PFSK-1 (cell line): ENCODE results near the gene SHISAL2B.

Experiments used
- FOXP2 ChIP-seq: optimal IDR thresholded peaks from 2 replicates; pipeline ENCODE3; 2011; ENCODE audit warnings: borderline replicate concordance, control low read depth, inconsistent platforms; ENCODE audit not compliant: insufficient read depth; ENCODE audit errors: extremely low read length, extremely low read depth
- POLR2AphosphoS5 ChIP-seq: IDR thresholded peaks from 2 replicates; pipeline ENCODE4 v1.6.1; 2012; ENCODE audit warnings: low read depth, mild to moderate bottlenecking, control low read depth, low read length, moderate library complexity
- REST ChIP-seq, 2 experiments: IDR thresholded peaks; 2 replicates each; pipeline versions ENCODE4 v1.6.1 to v1.8.0; 2011 to 2012; ENCODE audit warnings: low read depth in 2 of 2, low read length in 2 of 2, control low read depth in 1 of 2, inconsistent platforms in 1 of 2, mild to moderate bottlenecking in 1 of 2, moderate library complexity in 1 of 2; ENCODE audit not compliant: insufficient read depth in 1 of 2
- SIN3A ChIP-seq: IDR thresholded peaks from 2 replicates; pipeline ENCODE4 v1.6.1; 2012; ENCODE audit warnings: mild to moderate bottlenecking, low read length, moderate library complexity, borderline replicate concordance; ENCODE audit not compliant: insufficient read depth
- TAF1 ChIP-seq: IDR thresholded peaks from 2 replicates; pipeline ENCODE4 v1.6.1; 2012; ENCODE audit warnings: low read length, control low read depth, borderline replicate concordance; ENCODE audit not compliant: insufficient read depth

SHISAL2B gene

DNA sequence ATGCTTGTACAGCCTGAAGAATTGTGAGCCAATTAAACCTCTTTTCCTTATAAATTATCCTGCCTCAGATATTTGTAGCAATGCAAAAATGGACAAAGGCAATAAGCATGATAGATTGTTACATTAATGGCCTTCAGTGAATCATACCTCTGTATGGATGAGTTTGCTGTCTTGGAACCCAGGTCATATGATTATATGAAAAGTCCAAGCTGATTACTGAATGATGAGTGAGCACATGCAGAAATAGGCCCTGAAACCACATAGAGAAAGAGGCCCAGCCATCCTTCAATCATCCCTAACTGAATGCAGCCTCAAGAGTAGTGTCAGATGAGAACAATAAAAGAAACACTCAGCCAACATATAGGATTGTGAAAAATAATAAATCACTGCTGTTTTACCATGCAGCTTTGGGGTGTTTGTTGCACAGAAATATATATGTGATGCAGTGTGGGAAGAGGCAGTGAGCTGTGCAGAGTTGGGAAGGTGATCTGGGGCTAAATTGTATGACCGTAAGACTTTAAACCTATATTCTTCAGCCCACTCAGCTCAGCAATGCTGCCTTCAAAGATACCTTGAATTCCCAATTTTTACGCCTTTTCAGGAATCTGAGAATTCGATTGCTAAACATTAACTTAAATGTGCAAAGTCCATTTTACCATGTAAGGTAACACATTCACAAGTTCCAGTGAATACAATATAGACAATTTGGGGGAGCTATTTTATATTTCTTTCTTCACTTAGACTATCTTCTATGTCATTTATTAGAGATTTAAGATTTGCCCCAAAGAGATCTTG, 36.3 kb upstream of the SHISAL2B start:
- TF ChIP-seq REST (IDR thresholded peaks at IDR 0.05; ENCODE audit: insufficient read depth in 1 of 2, low read depth in 2 of 2, low read length in 2 of 2) (no peak), TAF1 (no peak), FOXP2 (no peak), SIN3A (no peak), POLR2AphosphoS5 (no peak)

DNA sequence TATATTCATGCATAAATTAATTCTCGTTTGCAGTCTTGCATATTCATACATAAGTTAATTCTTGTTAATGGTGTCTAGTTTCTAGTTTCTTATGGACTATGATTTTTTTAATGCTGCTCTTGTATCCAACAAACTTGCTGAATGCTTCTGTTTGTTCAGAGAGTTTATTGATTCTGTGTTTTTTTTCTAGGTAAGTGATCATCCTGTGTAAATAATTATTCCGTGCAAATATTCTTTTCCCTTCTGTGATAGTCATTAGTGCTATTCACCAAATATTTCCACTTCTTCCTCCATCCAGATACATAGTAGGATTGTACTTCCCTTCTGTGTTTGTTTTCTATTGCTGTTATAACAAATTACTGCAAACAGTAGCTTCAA, 35.8 kb upstream of the SHISAL2B start:
- no peak for TF ChIP-seq REST (IDR thresholded peaks at IDR 0.05; ENCODE audit: insufficient read depth in 1 of 2, low read depth in 2 of 2, low read length in 2 of 2)
- no peak for TF ChIP-seq POLR2AphosphoS5
- TF ChIP-seq FOXP2: no peak
- no peak for TF ChIP-seq SIN3A
- TF ChIP-seq TAF1: no peak

- TF ChIP-seq SIN3A: no peak
Observed at GRCh38 chr5:64655596-64655995, 34.7 kb upstream of the SHISAL2B start.

GRCh38 chr5:64659289-64659688, 31.0 kb upstream of the SHISAL2B start:
- TF ChIP-seq SIN3A (no peak), TAF1 (no peak), REST (IDR thresholded peaks at IDR 0.05; ENCODE audit: insufficient read depth in 1 of 2, low read depth in 2 of 2, low read length in 2 of 2) (no peak), FOXP2 (no peak), POLR2AphosphoS5 (no peak)

DNA sequence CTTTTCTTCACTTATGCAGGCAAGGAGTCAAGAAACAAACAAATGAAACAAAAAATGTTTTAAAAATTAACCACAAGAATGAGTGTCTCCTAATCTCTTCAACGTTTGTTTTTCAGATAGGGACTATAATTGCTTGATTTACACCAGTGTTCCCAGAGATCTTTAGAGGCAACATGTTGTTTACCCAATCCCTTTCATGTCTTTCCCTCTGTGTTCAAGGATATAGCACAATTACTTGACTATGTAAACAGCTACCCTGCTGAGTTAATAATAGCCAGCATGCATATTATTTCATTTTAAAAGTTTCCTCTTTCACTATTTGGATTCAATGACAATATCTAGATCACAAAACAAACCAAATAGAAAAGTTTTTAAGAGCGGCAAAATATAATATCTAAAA, 25.1 kb upstream of the SHISAL2B start:
- TF ChIP-seq POLR2AphosphoS5: no peak
- no peak for TF ChIP-seq FOXP2
- no peak for TF ChIP-seq SIN3A
- TF ChIP-seq REST (IDR thresholded peaks at IDR 0.05; ENCODE audit: insufficient read depth in 1 of 2, low read depth in 2 of 2, low read length in 2 of 2): no peak
- TF ChIP-seq TAF1: no peak
